ENCODE data around the gene ZNF483. TPM values are rescaled to one million over a fixed set of nuclear protein-coding genes. Genes with fewer than 3 reads are reported as not detected.
A peak's percentile ranks its signal among the peaks of the same experiment; 100 is the strongest.

Gene ZNF483
- total RNA-seq, result 10 to 100 TPM in 1 of 3 donors, 1 to 10 TPM in 2; 1.3 to 27.4 (median 2.0) TPM
- long read RNA-seq, donor 1, partial matches to known transcripts, result 0 of 9 reads
- long read RNA-seq, donor 1, other reads (novel, unspliced or antisense), result 7 of 9 reads
- long read RNA-seq, donor 2, partial matches to known transcripts, result 0 of 2 reads
- long read RNA-seq, donor 2, other reads (novel, unspliced or antisense), result 0 of 2 reads

GRCh38 chr9:111525056-111525977 is at the start of gene ZNF483:
Gene ZNF483, plus strand, starts transcription at chr9:111525179. Its CDS starts 2,217 bp downstream, at chr9:111527396.
- ATAC-seq (peak; percentile 82), DNase-seq (peak; percentile 66 to 77 (median 77))
- no peak for TF ChIP-seq CTCF (IDR thresholded peaks at IDR 0.05)
- peak within 1 kb of the TSS; percentile 6 for H3K4me3 ChIP-seq
- H3K9me3 ChIP-seq, result no peaks in the 10 kb centered on the region
- no peaks in the 10 kb centered on the region for H3K36me3 ChIP-seq (ENCODE audit: low read depth)
- no peaks in the 10 kb centered on the region for H3K4me1 ChIP-seq (ENCODE audit: low read depth)
- intact Hi-C loops (cut with DNase I, micrococcal nuclease), result no loop called here

- Histone ChIP-seq H3K4me3 (no peak overlapping the region), H3K4me1 (ENCODE audit: low read depth) (peaks cover 19% of the 10 kb centered on the region), H3K36me3 (ENCODE audit: low read depth) (no peaks in the 10 kb centered on the region), H3K9me3 (no peaks in the 10 kb centered on the region)
- no peak for ATAC-seq
- intact Hi-C loops (cut with DNase I, micrococcal nuclease), result no loop called here
- TF ChIP-seq CTCF (IDR thresholded peaks at IDR 0.05), result no peak
- DNase-seq, result no peak
These were observed 49.8 kb upstream of the ZNF483 start for GRCh38 chr9:111475195-111475594.

- Histone ChIP-seq H3K4me1 (ENCODE audit: low read depth) (peaks cover 13% of the 10 kb centered on the region), H3K36me3 (ENCODE audit: low read depth) (no peaks in the 10 kb centered on the region), H3K9me3 (no peaks in the 10 kb centered on the region), H3K4me3 (no peak overlapping the region)
- DNase-seq (no peak), ATAC-seq (no peak)
- intact Hi-C loops (cut with DNase I, micrococcal nuclease), result no loop called here
- no peak for TF ChIP-seq CTCF (IDR thresholded peaks at IDR 0.05)
These were observed 47.3 kb upstream of the ZNF483 start for GRCh38 chr9:111477677-111478076.

GRCh38 chr9:111481885-111482636 is 42.9 kb upstream of the ZNF483 start:
- no peak for DNase-seq

More at GRCh38 chr9:111481885-111482636, 42.9 kb upstream of the ZNF483 start:
- no peaks in the 10 kb centered on the region for H3K9me3 ChIP-seq
- peak overlapping the region; percentile 72 for H3K4me3 ChIP-seq
- H3K4me1 ChIP-seq (ENCODE audit: low read depth), result peaks cover 18% of the 10 kb centered on the region
- peaks cover 7% of the 10 kb centered on the region for H3K36me3 ChIP-seq (ENCODE audit: low read depth)
- no peak for ATAC-seq
- intact Hi-C loops (cut with DNase I, micrococcal nuclease), result no loop called here
- no peak for TF ChIP-seq CTCF (IDR thresholded peaks at IDR 0.05)

All from mucosa of descending colon (tissue), 3 donors.